OCI-LY1 (cell line): ENCODE measurements around the gene GANAB.

Source experiments
- CTCF ChIP-seq: fragments of 200-600 bp; sonication (generic), shearing (Covaris generic); IDR thresholded peaks from 2 replicates; pipeline ENCODE4 v1.5.1; 2017; ENCODE audit warnings: mild to moderate bottlenecking, antibody characterized with exemption, low read length, moderate library complexity, mixed read lengths
- EZH2 ChIP-seq: fragments of 200-600 bp; sonication (generic), shearing (Covaris generic); IDR thresholded peaks from 2 replicates; pipeline ENCODE4 v1.8.0; 2017; ENCODE audit warnings: borderline replicate concordance, mixed run types, mild to moderate bottlenecking, antibody characterized with exemption, low read length, moderate library complexity, mixed read lengths

- TF ChIP-seq EZH2: no peak
- TF ChIP-seq CTCF: no peak
These were observed 42.1 kb upstream of the GANAB start for GRCh38 chr11:62688491-62688890.
